K562 (cell line): Measurements from ENCODE around the gene FAM83G. TPM values are rescaled to one million over a fixed set of nuclear protein-coding genes. Genes with fewer than 3 reads are reported as not detected.

Experiments
- HLTF ChIP-seq: fragments of 450-650 bp; IDR thresholded peaks from 2 replicates; pipeline ENCODE4 v1.6.1; 2016
- REST ChIP-seq, 2 experiments: fragments of 450-650 bp; formaldehyde crosslinking in 1 of 2; IDR thresholded peaks; 2 replicates each; pipeline versions ENCODE4 v1.4.0 to v1.6.1; 2014 to 2020; ENCODE audit warnings: mild to moderate bottlenecking in 2 of 2, borderline replicate concordance in 1 of 2, low read depth in 1 of 2
- ZNF609 ChIP-seq: sonication (generic); formaldehyde crosslinking; IDR thresholded peaks from 2 replicates; pipeline ENCODE4 v1.8.1; 2023; ENCODE audit warnings: missing genetic modification reagents, mild to moderate bottlenecking, borderline replicate concordance
- ZNF830 ChIP-seq: fragments of 250-450 bp; sonication (Bioruptor Pico); IDR thresholded peaks from 2 replicates; pipeline ENCODE4 v1.5.0; 2021; ENCODE audit warnings: mild to moderate bottlenecking
- polyA plus RNA-seq, 8 experiments: library from polyadenylated mRNA; depleted of rRNA in 4 of 8; stranded (reverse) in 5 of 8; unstranded in 3 of 8; fragments of >200 nt; fragmentation: Nextera tagmentation in 2 of 8; fragmentation: Illumina TruSeq in 1 of 8; extraction: Ambion mirVana in 2 of 8; extraction: Trizol in 1 of 8; gene quantifications; 2 replicates each; pipeline versions ENCODE4 v1.2.1 to v1.2.3, GENCODE V29; 2011 to 2014; ENCODE audit warnings: inconsistent platforms in 1 of 8, missing spikeins in 1 of 8
- total RNA-seq, 7 experiments: library from RNA; depleted of rRNA in 6 of 7; stranded (reverse); fragments of >200 nt in 6 of 7; fragmentation: Illumina TruSeq in 2 of 7; extraction: Trizol in 2 of 7; gene quantifications; 2 replicates each; pipeline versions ENCODE4 v1.2.1 to v1.2.3, GENCODE V29; 2011 to 2021; ENCODE audit warnings: low replicate concordance in 1 of 7

FAM83G gene
- total and polyA plus RNA-seq, 9 of the 15 experiments (the other 6 are each of a cell fraction or from before 2014, with no cell fraction given) = 0.04 to 10.3 (median 4.5) TPM; not detected in 1

- TF ChIP-seq REST (IDR thresholded peaks at IDR 0.05; ENCODE audit: borderline replicate concordance) = no peak
- no peak for TF ChIP-seq REST (CRISPR knock-in tag; IDR thresholded peaks at IDR 0.05; ENCODE audit: low read depth)
- TF ChIP-seq ZNF609 (CRISPR knock-in tag) = no peak
- no peak for TF ChIP-seq HLTF
- no peak for TF ChIP-seq ZNF830 (CRISPR knock-in tag)
These were observed 8.1 kb downstream of the FAM83G start (continued) for GRCh38 chr17:18996458-18996857.
